GM13977 (cell line): ENCODE results near the gene CLIC3.

Source experiments
- DNase-seq: peaks from one replicate; pipeline ENCODE4 v3.0.0; 2012; ENCODE audit warnings: low spot score
- CTCF ChIP-seq: IDR thresholded peaks from 2 replicates; pipeline ENCODE4 v1.5.1; 2012; ENCODE audit warnings: mild to moderate bottlenecking, control low read depth; ENCODE audit not compliant: insufficient read depth; ENCODE audit errors: extremely low read depth, missing control alignments
- in situ Hi-C: fragments of 300-500 bp; cut with MboI; formaldehyde crosslinking; loops from one replicate; pipeline ENCODE4 v1.12.0; 2022; ENCODE audit warnings: low sequenced_read_pairs, low pct_unique_long_range_greater_than_20kb, mixed read lengths, inconsistent platforms; ENCODE audit not compliant: unreplicated experiment

Gene CLIC3, protein sequence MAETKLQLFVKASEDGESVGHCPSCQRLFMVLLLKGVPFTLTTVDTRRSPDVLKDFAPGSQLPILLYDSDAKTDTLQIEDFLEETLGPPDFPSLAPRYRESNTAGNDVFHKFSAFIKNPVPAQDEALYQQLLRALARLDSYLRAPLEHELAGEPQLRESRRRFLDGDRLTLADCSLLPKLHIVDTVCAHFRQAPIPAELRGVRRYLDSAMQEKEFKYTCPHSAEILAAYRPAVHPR

DNA sequence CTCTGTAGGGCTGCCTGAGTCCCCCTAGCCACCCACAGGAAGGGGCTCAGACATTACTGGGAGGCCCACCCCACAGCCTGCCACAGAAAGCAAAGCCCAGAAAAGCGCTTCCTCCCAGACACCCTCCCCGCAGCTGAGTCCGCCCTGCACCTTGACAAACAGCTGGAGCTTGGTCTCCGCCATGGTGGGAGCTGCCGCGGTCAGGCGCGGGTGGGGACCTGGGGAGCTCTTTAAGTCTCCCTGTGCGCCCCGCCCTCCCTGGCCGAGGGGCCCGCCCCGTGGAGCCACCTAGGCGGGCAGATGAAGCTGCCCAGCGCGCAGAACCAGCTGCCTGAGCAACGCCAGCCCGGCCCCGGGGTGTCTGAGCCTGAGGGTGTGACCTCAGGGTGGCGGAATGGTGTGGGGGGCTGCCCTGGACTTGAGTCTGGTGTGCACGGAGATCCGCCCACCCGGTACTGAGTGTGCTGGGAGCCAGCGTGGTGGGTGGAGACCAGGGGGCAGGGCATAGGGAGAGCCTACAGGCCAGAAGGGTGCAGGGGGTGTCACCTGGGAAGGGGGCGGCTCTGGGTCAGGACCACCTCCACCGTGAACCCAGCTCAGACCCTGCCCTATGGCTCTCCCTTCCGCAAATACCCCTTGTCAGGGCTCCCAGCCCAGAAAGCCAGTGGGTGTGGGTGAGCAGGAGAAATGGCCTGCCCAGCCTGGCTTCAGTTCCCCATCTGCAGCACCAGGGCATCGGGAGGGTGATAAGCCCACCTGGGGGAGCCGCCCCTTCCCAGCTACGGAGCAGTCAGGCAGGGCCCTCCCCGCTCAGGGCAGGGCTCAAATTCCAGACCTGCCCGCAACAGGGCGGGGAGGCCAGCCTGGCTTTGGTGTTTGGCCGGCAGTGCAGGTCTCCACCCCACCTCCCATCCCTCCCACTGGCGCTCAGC lies at the start of gene CLIC3:
Gene CLIC3, minus strand, starts transcription at position 208 of the 932 bp plus-strand sequence. Its CDS starts 25 bp downstream, at position 183.
- in situ Hi-C loops, result no loop called here
- no peak for DNase-seq
- no peak for TF ChIP-seq CTCF

DNA sequence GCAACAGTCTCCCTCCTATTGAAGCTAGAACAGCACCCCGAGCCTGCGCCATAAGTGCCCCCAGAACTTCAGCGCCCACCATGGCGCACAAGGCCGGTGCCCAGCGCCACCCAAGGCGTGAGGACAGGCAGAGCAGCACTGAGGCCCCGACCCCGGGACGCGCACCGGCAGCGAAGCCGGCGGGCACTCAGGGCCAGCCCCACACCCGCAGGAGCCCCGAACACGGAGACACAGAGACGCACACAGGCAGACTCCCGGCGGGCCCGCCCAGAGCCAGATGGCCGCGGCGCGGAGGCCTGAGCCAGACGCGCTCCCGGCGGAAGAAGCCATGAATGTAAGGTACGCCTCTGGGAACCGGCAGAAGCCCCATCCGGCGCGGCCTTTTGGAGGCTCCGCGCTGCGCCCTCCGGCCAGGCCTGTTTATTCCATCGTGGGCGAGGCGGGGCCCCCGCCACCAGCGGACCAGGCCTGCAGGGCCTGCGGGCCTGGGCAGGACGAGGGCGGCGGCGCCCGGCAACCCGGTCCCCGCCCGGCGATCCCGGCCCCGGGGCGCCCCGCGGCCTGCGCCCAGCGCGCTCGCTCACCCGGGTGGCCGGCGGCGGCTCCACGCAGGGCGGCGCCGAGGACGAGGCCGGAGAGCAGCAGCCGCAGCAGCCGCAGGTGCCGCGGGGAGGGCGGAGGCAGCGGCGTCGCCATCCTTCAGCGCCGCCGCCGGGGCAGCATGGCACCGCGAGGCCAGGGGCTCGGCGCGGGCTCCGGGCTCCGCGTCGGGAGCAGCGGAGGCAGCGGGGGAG lies 49.1 kb upstream of the CLIC3 start:
- DNase-seq, result no peak
- in situ Hi-C loops, result no loop called here
- no peak for TF ChIP-seq CTCF

DNA sequence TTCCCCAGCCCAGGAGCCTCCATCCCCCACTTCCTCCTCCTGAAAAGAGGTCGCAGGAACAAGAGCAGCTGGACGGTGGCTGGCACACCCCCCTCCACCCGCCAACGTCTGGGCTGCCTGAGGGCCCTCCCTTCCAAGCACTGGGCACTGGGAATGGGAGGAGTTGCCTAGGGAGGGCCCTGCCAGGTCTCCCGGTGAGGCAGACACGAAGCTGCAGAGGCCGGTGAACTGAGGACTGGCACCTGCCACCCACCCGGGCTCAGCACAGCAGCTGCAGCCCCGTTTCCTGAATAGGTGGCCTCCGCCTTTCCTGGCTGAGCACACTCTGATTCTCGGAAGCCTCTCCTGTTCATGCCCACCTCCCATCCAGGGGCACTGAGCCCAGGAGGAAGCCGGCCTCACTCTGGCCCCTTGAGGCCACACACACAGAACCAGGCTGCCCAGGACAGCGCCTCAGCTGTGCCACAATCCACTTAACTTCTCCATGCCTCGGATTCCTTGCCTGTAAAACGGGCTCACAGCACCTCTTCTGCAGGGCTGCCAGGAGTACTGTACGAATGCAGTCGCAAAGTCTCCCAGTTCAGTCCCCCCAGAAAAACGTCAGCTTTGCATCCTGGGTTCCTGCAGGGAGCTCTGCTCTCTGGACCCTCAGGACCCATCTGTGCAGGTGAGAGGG lies 48.3 kb upstream of the CLIC3 start:
- no peak for DNase-seq
- in situ Hi-C loops, result no loop called here

DNA sequence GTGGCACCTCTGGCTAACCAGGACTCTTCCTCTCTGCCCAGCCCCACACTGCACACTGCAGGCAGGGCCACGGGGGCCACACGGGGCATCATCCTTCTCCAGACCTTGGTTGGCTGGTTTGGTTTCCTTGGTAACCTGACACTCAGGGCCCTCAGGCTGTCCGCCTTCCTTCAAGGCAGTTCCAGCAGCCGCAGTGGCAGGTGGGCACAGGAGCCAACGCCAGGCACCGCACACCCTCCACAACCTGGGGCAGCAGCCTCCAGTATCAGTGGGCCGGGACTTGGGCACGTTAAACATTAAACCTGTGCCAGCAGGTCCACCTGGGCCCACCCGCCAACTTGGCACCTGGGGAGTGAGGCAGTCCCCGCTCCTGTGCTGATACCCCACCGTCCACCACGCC lies 47.7 kb upstream of the CLIC3 start:
- TF ChIP-seq CTCF, result no peak
- in situ Hi-C loops, result no loop called here
- no peak for DNase-seq

More for the DNA sequence above, 48.3 kb upstream of the CLIC3 start:
- no peak for TF ChIP-seq CTCF

GRCh38 chr9:137042751-137043727 lies 46.7 kb upstream of the CLIC3 start:
- in situ Hi-C loops, result no loop called here
- no peak for TF ChIP-seq CTCF
- DNase-seq, result no peak
